Measurements from ENCODE around the gene DLG2.

DLG2 gene

DNA sequence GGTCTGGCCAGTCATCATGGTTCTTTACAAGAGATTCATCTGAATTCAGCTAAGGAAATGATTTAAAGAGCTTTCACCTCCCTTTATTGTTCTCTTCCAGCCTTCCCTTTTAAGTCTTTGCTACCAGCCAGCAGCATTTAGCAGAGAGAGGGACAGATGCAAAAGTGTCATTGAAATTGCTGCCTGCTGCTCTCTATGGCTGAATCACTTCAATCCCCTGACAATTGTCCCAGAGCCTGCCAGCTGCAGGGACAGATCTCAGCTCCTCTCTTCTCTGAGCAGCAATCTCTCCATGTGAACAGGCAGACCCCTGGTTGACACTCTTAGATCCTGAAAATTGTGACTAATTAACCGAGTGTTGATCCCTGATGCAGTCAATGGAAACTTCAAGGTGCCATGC is 1524.0 kb downstream of the DLG2 start:
- no peak for DNase-seq (ENCODE audit: low spot score)

DNA sequence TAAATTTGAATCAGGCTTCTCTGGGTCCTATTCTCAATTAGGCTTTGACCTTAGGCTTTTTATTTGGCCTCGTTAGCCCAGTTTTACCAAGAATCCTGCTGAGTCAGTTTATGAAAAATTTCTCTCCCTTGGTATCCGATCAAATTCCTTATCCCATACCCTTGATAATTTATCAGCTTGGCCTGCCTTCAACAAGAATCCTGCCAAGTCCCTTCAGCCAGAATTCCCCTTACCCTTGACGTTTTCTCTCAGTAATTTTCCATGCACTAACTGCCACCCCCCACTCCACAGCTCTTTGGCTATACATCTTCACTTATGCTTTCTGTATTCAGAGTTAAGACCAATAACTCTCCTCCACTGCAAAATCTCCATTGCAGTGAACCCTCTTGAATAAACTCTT is 1530.0 kb downstream of the DLG2 start:
- no peak for DNase-seq (ENCODE audit: low spot score)

DNA sequence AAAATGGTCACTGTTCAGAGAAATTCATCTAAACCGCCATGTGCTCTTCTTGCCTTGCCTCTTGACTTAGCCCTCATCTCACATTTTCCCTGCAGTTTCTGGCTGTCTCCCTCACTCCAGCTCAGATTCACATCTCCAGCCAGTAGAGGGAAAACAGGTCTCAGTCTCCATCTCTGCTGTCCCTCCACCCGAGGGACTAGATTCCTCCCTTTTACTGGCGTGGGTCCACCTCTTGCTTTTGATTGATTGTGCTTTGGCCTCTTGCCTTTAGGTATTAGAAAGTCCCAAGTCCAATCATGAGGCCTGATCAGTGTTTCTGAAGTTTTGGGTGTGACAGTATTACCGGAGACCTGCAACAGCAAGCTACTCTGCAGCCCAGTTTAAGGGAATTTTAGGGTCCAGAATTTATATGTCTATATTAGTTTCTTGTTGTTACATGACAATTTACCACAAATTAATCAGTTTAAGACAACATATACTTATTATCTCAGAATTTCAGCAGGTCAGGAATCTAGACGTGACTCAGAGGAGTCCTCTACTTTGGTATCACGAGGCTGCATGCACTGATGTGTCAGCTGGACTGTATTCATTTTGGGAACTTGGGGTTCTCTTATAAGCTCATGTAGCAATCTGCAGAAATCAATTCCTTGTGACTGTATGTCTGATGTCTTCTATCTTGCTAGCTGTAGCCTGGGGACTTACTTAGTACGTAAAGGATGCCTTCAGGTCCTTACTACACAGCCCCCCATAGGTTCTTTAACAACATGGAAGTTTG is 1535.7 kb downstream of the DLG2 start:
- peak; percentile 7 for DNase-seq (ENCODE audit: low spot score)

DNA sequence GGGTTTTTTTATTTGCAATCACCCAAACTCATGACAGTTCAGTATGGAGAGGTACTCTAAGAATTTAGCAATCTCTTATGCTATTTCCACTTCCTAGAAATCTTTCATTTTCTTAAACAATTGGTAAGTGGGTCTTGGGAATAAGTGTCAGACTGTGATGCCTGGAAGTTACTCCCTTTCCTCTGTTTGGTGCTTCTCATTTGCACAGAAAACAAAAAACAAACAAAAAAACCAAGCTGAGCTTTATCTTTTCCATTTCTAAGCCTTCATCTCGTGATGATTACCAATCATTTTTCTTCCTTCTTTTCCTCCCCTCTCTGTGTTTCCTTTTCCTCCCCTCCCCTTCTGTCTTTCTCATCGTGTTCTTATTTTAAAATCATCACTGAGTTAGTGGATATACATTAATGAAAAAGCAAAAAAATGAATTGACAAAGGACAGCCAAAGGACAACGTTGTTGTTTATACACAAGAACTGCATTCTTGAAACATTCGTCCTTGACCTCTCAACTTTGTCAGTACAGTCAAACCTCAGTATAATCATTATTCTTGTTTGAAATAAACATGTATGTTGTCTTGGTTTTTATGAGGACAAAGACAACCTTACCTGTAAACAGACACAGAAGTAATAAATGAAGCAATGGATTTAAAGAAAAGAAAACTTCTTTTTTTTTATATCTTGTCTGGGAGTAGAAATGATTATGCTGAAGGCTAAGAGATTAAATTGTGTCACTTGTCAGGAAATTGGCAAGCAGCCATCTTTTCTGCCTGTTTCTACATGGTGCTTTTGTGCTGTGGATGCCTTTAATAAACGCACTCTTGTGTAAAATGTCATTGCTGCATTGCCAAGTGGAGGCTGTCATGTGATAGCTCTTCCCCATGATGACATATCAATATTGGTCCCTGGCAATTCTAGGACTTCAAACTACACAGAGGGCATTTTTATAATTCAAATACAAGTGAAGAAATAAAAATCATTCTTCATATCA is 1537.8 kb downstream of the DLG2 start:
- DNase-seq (ENCODE audit: low spot score): no peak

DNA sequence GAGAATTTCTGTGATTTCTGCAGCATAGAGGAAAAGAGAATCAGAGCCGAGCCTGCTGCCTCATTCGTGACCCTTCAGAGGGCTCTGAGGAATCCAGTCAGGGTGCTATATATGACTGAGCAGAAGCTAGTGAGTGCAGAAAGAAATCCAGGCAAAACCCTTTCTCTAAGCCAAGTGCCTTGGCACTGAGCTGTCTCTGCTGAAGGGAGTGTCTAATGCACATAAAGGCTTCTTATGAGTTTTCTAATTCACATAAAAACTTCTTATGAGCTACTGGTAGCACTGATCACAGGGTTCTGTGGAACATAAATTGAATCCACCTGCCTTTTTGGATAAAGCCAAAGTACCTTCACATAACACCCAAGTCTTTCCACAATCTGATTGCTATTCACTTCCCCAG is 1555.3 kb downstream of the DLG2 start:
- no peak for DNase-seq (ENCODE audit: low spot score)

DNA sequence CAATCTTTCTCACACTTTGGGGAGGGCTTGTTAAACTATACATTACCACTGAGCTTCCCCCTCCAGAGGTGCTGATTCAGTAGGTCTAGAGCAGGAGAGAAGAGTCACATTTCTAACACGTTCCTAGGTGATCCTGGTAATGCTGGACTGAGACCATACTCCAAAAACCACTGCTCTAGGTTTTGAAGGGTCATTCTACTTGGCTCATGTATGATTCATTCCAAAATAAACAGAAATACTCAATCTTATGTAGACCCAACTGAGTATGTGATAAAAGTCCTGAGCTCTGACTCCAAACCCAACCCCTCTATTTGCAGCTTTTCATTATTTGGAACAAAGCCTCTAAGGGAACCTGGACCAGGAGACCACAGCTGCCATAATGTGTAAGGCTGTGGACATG is 1558.1 kb downstream of the DLG2 start:
- DNase-seq (ENCODE audit: low spot score): no peak

DNA sequence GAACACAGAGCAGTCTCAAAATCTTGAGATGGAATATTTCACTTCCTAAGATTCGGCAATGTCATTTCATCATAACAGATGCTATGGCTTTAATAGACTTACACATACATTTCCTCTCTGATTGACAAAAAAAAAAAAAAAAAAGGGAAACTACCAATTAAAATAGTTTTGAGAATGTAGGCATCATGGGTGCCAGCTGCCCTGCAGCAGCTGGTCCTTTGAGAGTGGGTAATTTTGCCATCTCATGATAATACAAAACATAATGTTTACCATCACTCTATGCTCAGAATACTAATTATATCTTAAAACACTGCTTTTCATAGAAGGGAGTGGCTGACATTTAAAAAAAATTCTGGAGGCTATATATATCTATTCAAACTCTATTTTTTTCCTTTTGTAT is 1565.4 kb downstream of the DLG2 start:
- no peak for DNase-seq (ENCODE audit: low spot score)

DNA sequence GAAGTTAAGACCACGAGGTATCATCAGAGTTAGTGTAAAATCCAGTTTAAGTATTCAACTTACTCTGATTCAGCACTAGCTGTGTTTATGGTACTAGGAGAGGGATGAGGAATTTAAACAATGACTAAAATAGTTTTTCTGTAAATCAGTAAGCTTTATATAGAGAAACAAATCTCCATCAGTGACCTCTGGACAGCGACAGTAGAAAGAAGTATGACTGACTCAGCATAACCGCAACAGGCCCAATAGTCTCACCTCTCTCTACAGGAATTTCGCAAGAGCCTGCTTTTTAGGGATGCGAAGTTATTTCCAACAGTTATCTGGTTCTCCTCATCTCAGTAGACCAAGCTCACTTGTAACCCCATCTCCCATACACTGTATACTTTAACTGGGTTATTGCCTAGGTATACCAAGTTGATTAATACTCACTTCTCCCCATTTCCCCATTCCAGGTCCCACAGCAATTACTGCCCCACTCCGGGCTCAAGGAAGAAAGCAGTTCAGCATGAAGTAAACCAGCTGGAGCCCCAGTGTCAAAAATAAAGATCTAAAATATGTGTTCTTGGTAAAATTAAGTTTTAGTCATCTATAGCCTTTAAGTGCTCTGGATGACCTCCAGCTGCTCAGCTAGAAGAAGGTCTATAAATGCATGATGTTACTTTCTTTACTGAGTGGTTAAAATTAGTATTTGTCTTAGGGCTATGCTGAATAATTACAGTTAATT is 1570.3 kb downstream of the DLG2 start:
- DNase-seq (ENCODE audit: low spot score): no peak

DNA sequence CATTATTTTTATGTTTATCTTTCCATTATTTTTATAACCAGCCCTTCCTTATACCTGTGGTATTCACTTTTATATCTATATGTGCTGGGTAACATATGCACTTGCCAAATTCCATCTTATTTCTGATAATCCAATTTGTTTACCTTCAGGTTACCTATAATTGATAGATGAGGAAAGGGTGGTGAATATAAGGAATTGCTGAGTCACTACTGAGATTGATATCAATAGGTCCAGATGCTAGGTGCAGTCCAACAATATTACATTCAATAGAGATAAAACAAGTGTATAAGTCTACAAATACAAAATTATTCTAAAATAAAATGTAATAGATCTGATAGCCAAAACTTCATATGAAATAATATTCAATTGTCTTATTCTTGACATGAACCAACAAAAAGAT is 1582.0 kb downstream of the DLG2 start:
- no peak for DNase-seq (ENCODE audit: low spot score)

DNA sequence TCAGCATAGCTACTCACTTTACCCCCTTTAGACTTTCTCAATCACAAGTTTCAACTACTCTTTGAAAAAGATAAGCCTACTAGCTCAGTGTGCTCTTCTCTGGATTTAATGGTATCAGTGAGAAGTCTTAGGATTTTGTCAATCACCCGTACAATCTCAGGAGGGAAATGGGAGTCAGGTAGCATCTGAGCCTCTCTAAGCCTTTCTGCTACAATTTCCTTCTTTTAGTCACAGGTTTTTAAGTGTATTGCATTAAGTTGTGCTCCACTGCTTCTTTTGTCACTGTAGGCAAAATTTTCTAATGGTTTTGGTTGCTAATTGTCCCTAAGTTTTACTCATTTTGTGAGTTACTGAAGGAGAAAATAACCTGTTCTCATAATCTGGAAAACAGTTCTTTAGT is 1582.4 kb downstream of the DLG2 start:
- DNase-seq (ENCODE audit: low spot score): no peak

DNA sequence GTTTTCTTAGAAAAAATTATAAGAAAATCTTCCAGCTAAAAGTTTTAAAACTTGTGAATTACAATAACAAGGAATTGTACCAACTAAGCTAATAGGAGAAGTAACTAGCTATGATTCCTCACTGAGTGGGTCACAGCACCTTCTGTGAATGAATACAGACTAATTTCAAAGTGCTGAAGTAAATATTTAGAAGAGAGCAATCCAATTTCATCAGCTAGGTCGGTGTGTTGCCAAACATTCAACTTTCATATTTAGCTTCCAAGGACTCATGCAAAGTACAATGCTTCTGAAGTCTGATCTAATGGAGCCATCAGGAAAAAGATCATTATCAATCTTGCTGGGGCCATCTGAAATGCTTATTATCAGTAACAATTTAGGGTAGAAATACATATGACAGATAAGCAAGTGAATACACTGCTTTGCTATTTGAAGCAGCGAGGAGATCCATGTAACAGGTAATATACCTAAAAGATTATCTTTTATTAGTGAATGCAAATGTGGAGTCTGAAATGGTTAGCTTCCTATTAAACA is 1590.4 kb downstream of the DLG2 start:
- DNase-seq (ENCODE audit: low spot score): no peak

DNA sequence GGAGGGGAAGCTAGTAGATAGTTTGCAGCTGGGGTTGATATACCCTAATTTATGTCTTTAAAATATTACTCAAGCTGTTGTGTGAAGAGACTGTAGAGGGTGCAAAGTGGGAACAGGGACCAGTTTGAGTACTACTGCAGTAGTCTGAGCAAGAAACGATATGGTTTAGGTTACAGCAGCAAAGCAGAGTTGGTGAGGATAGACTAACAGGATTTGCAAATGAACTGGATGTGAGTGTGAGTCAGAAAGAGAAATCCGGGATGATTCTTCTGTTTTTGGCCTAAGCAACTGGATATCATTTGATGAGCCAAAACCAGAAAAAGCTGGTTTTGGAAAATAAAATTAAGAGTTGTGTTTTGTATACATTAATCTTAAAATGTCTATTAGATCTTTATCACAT is 1591.5 kb downstream of the DLG2 start:
- no peak for DNase-seq (ENCODE audit: low spot score)

DNA sequence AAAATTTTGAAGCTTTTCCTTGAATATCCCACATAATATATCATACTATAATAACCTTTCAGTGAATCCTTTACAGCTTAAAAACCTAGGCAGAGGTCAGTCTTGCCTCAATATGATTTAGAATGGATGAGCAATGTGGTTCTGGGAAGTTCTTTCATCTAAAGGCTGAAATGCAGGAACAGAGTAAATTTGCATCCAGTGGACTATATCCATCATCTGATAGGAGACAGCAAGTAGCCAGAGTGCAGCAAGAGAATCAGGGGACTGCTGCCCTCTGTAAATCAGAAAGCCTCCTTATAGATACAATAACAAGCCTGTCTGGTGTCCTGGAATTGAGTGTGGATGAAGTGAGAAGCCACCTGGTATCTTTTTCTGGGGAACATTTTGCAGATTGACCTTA is 1592.7 kb downstream of the DLG2 start:
- no peak for DNase-seq (ENCODE audit: low spot score)

DNA sequence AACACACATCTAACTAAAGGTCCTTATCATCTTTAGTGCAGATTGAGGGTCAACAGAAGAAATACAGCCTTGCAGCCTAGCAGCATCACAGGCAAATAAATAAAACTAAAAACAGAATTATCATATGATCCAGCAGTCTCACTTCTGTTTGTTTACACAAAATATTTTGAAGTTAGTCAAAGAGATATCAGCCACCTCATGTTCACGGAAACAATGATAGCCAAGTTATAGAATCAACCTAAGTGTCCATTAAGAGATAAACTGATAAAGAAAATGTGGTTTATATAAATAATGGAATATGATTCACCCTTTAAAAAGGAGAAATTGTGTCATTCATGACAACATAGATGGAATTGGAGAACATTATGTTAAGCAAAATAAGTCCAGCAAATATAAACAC is 1602.9 kb downstream of the DLG2 start:
- no peak for DNase-seq (ENCODE audit: low spot score)

DNA sequence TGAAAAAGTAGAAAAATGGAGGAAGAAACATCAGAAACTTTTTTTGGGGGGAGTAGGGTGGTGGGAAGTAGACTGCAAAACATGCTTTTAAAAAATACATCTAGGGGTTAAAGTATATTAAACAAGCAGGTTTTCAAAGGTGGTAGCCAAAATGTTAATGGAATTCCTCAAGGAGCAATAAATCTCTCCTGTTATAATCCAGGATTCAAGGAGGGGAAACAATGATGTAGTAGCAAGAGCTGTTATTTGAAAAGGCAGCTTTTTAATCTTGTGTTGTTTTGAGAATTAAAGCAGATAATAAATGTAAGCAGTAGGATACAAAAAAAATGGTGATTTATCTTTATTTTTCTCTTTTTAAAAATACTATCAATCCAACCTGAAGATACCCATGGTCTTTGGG is 1604.4 kb downstream of the DLG2 start:
- no peak for DNase-seq (ENCODE audit: low spot score)

DNA sequence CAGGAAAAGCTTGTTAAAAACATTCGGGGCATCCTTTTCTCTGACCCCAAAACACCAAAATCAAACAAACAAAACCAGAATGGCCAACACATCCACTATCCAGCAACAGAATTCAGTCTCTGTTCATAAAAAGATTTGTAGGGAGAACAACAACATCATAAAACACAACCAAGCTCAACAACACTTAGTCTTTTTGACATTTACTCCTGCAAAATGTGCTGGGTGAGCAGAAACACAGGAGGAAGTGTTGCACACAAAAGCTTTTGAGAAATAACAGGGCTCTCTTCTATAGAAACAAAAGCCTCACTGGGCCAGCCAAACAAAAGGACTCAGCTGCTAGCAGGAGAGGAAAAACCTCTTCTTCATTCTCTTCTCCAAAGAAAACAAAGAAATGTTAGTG is 1604.9 kb downstream of the DLG2 start:
- peak; percentile 47 for DNase-seq (ENCODE audit: low spot score)

DNA sequence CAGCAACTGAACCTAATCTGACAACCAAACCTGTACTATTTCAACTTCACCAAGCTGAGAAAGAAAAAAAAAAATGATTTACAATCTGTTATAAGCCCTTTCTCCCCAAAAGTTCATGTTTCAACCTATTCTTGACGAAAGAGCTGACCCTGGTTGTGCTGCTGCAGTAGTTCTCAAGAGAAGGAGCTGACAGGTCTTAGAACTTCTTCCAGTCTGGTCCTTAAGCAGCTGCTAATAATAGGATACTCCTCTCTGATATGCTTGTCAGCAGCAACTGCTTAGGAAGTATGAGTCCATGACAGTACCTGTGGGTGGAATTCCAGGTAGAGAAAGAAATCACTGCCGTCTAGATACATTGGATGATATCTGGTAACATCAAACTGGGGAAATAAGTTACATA is 1605.9 kb downstream of the DLG2 start:
- DNase-seq (ENCODE audit: low spot score): no peak

DNA sequence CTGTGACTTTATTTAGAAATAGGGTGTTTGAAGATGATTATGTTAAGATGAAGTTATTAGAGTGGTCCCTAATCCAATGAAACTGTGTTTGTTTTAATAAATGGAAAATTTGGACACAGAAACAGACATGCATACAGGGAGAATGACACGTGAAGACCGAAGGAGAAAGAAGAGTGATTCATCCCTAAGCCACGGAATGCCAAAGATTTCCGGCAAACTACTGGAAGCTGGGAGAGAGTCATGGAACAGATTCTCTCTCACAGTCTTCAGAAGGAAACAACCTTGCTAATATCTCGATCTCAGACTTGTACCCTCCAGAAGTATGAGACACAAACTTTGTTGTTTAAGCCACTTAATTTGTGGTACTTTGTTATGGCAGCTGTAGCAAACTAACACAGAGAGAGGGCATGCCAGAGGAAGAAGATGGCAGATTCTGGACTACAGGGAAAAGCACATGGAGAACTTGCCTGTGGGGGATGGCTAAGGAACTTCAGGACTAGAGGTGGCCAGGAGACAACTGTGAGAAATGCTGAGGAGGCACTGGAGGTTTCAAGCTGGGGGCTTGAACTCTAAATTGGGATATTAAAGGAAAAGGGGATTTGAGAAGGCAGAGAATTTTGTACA is 1607.5 kb downstream of the DLG2 start:
- DNase-seq (ENCODE audit: low spot score): no peak

DNA sequence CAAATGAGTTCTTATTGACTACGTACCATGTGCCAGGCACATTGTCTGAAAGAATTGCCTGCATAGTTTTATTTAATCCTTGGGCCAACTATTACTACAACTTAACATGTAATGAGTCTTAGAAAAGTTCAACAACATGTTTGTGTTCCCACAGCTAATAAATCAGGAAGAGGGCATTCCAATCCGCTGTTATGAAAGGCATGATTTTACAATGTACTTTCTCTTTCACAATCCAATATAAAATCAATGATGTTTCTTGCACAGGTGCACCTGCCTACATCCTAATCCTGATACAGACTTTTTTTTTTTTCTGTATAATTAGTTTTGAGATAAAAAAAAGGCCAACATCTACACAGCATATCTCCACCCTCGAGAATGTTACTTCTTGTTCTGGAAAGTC is 1612.6 kb downstream of the DLG2 start:
- no peak for DNase-seq (ENCODE audit: low spot score)

DNA sequence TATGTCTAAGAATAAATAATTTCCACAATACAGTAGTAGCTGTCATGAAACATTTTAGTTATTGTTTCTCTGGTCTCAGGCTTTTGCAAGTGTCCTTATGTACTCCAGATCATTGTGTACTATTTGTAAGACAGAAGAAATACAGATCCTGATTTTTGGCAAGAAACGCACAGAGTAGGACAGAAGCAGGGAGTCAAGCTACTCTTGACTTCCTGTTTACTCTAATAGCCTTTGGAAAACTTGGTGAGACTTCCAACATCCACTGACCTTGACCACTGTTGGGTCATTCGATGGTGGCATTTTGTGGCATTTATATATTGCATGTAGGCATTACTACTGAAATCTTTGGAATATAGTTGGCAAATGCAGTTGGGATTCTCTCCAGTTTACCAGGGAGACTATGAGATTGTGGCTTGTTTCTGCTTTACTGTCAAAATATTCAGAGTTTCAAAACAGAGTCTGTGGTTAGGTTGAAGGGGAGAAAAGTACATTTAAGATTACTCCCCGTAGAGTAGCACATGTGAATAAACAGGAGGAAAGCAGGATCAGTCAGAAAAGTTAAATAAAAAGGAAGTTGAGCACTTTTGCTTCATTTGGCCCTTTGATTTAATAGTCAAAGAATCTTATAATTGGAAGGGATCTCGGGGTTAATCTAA is 1614.8 kb downstream of the DLG2 start:
- DNase-seq (ENCODE audit: low spot score): no peak

DNA sequence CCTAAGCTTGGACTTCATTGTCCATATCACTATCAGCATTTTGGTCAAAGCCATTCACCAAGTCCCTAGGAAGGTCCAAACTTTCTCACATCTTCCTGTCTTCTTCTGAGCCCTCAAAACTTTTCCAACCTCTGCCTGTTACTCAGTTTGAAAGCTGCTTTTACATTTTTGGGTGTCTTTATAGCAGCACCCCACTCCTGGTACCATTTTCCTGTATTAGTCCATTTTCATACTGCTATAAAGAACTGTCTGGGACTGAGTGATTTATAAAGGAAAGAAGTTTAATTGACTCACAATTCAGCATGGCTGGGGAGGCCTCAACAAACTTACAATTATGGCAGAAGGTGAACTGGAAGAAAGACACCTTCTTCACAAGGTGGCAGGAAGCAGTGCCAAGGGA is 1624.0 kb downstream of the DLG2 start:
- DNase-seq (ENCODE audit: low spot score): no peak
